Thoracic aorta (tissue), 2 donors: ENCODE data around the gene GFPT2. TPM values are rescaled to one million over a fixed set of nuclear protein-coding genes. Genes with fewer than 3 reads are reported as not detected.

Source experiments
- ATAC-seq: fragments of 150-250 bp; one replicate; pipeline ENCODE4 v1.8.0; 2017; ENCODE audit warnings: low read depth; ENCODE audit not compliant: insufficient number of reproducible peaks, low FRiP score
- DNase-seq: peaks from one replicate; pipeline ENCODE4 v3.0.0-alpha.2; 2020; ENCODE audit warnings: low spot score
- H3K27ac ChIP-seq, 2 donors: fragments of 200-600 bp; sonication (generic); 1 replicate in 1 of 2; 2 replicates in 1 of 2; pipeline ENCODE4 v1.5.1; 2016; ENCODE audit warnings: mild to moderate bottlenecking in 2 of 2, moderate library complexity in 2 of 2
- H3K27me3 ChIP-seq: fragments of 200-600 bp; sonication (generic); replicated peaks from 2 replicates; pipeline ENCODE4 v1.6.0; 2016; ENCODE audit warnings: mild to moderate bottlenecking; ENCODE audit not compliant: insufficient read depth
- H3K36me3 ChIP-seq: fragments of 200-600 bp; sonication (generic); one replicate; pipeline ENCODE4 v1.5.1; 2016
- H3K4me1 ChIP-seq, 2 donors: fragments of 200-600 bp; sonication (generic); 1 replicate in 1 of 2; 2 replicates in 1 of 2; pipeline versions ENCODE4 v1.5.1 to v1.6.0; 2016; ENCODE audit warnings: low read depth in 2 of 2, mild to moderate bottlenecking in 1 of 2; ENCODE audit not compliant: control insufficient read depth in 1 of 2
- H3K4me3 ChIP-seq: fragments of 200-600 bp; sonication (generic); 2 replicates; pipeline ENCODE4 v1.5.1; 2016; ENCODE audit warnings: mild to moderate bottlenecking
- H3K9me3 ChIP-seq: fragments of 200-600 bp; sonication (generic); 2 replicates; pipeline ENCODE4 v1.5.1; 2016
- CTCF ChIP-seq: fragments of 200-600 bp; sonication (generic); IDR thresholded peaks from one replicate; pipeline ENCODE4 v1.5.1; 2019; ENCODE audit warnings: antibody characterized with exemption
- total RNA-seq, 2 donors: library from RNA; depleted of rRNA; stranded (reverse); fragments of >200 nt; gene quantifications; one replicate each; pipeline versions ENCODE4 v1.1.0 to v1.2.3, GENCODE V29; 2016

Gene GFPT2
- total RNA-seq, 2 donors from 2014 or later = 32.1 to 136 TPM

GRCh38 chr5:180332861-180333260 is 20.3 kb downstream of the GFPT2 start:
- ATAC-seq (no peak), DNase-seq (no peak)
- H3K4me3 ChIP-seq = no peak overlapping the region
- no peaks in the 10 kb centered on the region for H3K9me3 ChIP-seq
- H3K36me3 ChIP-seq = no peaks in the 10 kb centered on the region
- H3K27me3 ChIP-seq = no peaks in the 10 kb centered on the region
- peaks cover 0 to 6% of the 10 kb centered on the region in 2 donors for H3K4me1 ChIP-seq
- no peak for TF ChIP-seq CTCF
- H3K27ac ChIP-seq = no peak overlapping the region

- ATAC-seq = no peak
- Histone ChIP-seq H3K4me3 (no peak overlapping the region), H3K4me1 (peaks cover 0 to 6% of the 10 kb centered on the region in 2 donors), H3K27ac (no peak overlapping the region), H3K27me3 (no peaks in the 10 kb centered on the region), H3K9me3 (no peaks in the 10 kb centered on the region), H3K36me3 (no peaks in the 10 kb centered on the region)
- peak; percentile 22 for TF ChIP-seq CTCF
- DNase-seq = no peak
Measured at GRCh38 chr5:180332051-180332517, 21.1 kb downstream of the GFPT2 start.

- H3K36me3 ChIP-seq = no peaks in the 10 kb centered on the region
- H3K27ac ChIP-seq = peak overlapping the region in 1 of 2 donors; percentile 34
- no peaks in the 10 kb centered on the region for H3K27me3 ChIP-seq
- H3K4me3 ChIP-seq = no peak overlapping the region
- H3K4me1 ChIP-seq = peaks cover 0 to 6% of the 10 kb centered on the region in 2 donors
- TF ChIP-seq CTCF = no peak
- no peak for DNase-seq
- no peak for ATAC-seq
- no peaks in the 10 kb centered on the region for H3K9me3 ChIP-seq
Measured at GRCh38 chr5:180331647-180331950, 21.5 kb downstream of the GFPT2 start.

- no peak for TF ChIP-seq CTCF
- Histone ChIP-seq H3K9me3 (no peaks in the 10 kb centered on the region), H3K27me3 (no peaks in the 10 kb centered on the region), H3K4me1 (peaks cover 0 to 6% of the 10 kb centered on the region in 2 donors), H3K27ac (peak overlapping the region in 1 of 2 donors; percentile 34), H3K36me3 (no peaks in the 10 kb centered on the region), H3K4me3 (no peak overlapping the region)
- DNase-seq = no peak
- ATAC-seq = peak; percentile 66
Measured at GRCh38 chr5:180330810-180331646, 22.1 kb downstream of the GFPT2 start.

GRCh38 chr5:180330270-180330648 is 22.9 kb downstream of the GFPT2 start:
- ATAC-seq (no peak), DNase-seq (no peak)
- Histone ChIP-seq H3K9me3 (no peaks in the 10 kb centered on the region), H3K27me3 (no peaks in the 10 kb centered on the region), H3K4me1 (peaks cover 0 to 6% of the 10 kb centered on the region in 2 donors), H3K4me3 (no peak overlapping the region), H3K27ac (peak overlapping the region in 1 of 2 donors; percentile 11), H3K36me3 (no peaks in the 10 kb centered on the region)
- TF ChIP-seq CTCF = no peak
